Stomach (tissue), 4 donors: Measurements from ENCODE around the gene NHS.

Experiments
- CTCF ChIP-seq, 7 experiments: fragments of 450-650 bp in 4 of 7; fragments of 200-600 bp in 3 of 7; sonication (generic) in 3 of 7; IDR thresholded peaks; one replicate each; pipeline ENCODE4 v1.5.1; 2016 to 2019; ENCODE audit warnings: antibody characterized with exemption in 7 of 7, control low read depth in 2 of 7, mild to moderate bottlenecking in 1 of 7
- EP300 ChIP-seq: sonication (generic); formaldehyde crosslinking; IDR thresholded peaks from one replicate; pipeline ENCODE4 v1.6.1; 2017; ENCODE audit warnings: antibody characterized with exemption
- POLR2A ChIP-seq, 4 donors: fragments of 450-650 bp; IDR thresholded peaks; one replicate each; pipeline ENCODE4 v1.6.1; 2016; ENCODE audit warnings: antibody characterized with exemption in 4 of 4, control low read depth in 2 of 4, mild to moderate bottlenecking in 1 of 4, moderate library complexity in 1 of 4
- POLR2AphosphoS5 ChIP-seq, 3 donors: sonication (generic); formaldehyde crosslinking; IDR thresholded peaks; one replicate each; pipeline ENCODE4 v1.6.1; 2016; ENCODE audit warnings: antibody characterized with exemption in 3 of 3

GRCh38 chrX:17623750-17624149, 248.8 kb downstream of the NHS start:
- TF ChIP-seq CTCF (IDR thresholded peaks at IDR 0.05) (no peak), POLR2A (IDR thresholded peaks at IDR 0.05) (no peak), EP300 (no peak), POLR2AphosphoS5 (IDR thresholded peaks at IDR 0.05) (no peak)
